Heart left ventricle (tissue), 16 donors: Measurements from ENCODE around the gene UXT. TPM values are rescaled to one million over a fixed set of nuclear protein-coding genes. Genes with fewer than 3 reads are reported as not detected.

ENCODE experiments used
- ATAC-seq, 4 donors: fragments of 200-7000 bp; cut with Tn5 transposase; one replicate each; pipeline ENCODE4 v1.9.1; 2020 to 2022; ENCODE audit warnings: moderate library complexity in 4 of 4, mild to moderate bottlenecking in 3 of 4, moderate number of reproducible peaks in 1 of 4
- DNase-seq, 5 donors: peaks; one replicate each; pipeline ENCODE4 v3.0.0-alpha.2; 2020
- H3K27ac ChIP-seq, 12 donors: fragments of 200-600 bp; sonication (generic) in 4 of 12; one replicate each; pipeline versions ENCODE4 v1.5.0 to v1.8.0; 2016 to 2022; ENCODE audit warnings: mild to moderate bottlenecking in 2 of 12
- H3K27me3 ChIP-seq, 9 donors: fragments of 200-600 bp; sonication (generic) in 2 of 9; one replicate each; pipeline versions ENCODE4 v1.5.1 to v1.8.0; 2016 to 2022; ENCODE audit warnings: mild to moderate bottlenecking in 3 of 9
- H3K36me3 ChIP-seq, 9 donors: fragments of 200-600 bp; sonication (generic) in 2 of 9; one replicate each; pipeline versions ENCODE4 v1.5.0 to v1.8.0; 2018 to 2022; ENCODE audit warnings: mild to moderate bottlenecking in 2 of 9
- H3K4me1 ChIP-seq, 12 donors: fragments of 200-600 bp; sonication (generic) in 4 of 12; one replicate each; pipeline versions ENCODE4 v1.5.0 to v1.8.0; 2016 to 2022; ENCODE audit warnings: mild to moderate bottlenecking in 3 of 12
- H3K4me3 ChIP-seq, 12 donors: fragments of 200-600 bp; sonication (generic) in 4 of 12; one replicate each; pipeline versions ENCODE4 v1.5.0 to v1.8.0; 2017 to 2022; ENCODE audit warnings: mild to moderate bottlenecking in 9 of 12, moderate library complexity in 4 of 12
- H3K9me3 ChIP-seq, 12 donors: fragments of 200-600 bp; sonication (generic) in 4 of 12; one replicate each; pipeline versions ENCODE4 v1.5.0 to v1.8.0; 2016 to 2022; ENCODE audit warnings: mild to moderate bottlenecking in 1 of 12
- CTCF ChIP-seq, 12 donors: fragments of 200-600 bp; sonication (generic) in 4 of 12; IDR thresholded peaks; one replicate each; pipeline versions ENCODE4 v1.5.0 to v1.8.0; 2018 to 2022; ENCODE audit warnings: antibody characterized with exemption in 12 of 12, mild to moderate bottlenecking in 5 of 12
- POLR2A ChIP-seq, 2 donors: fragments of 450-650 bp; IDR thresholded peaks; one replicate each; pipeline ENCODE4 v1.6.1; 2017; ENCODE audit warnings: antibody characterized with exemption in 2 of 2, mild to moderate bottlenecking in 2 of 2, moderate library complexity in 2 of 2
- whole genome bisulfite sequencing, 4 donors: extraction: QIAGEN DNeasy Blood & Tissue Kit in 2 of 4; methylation state at CpG; one replicate each; pipeline versions ENCODE4 v1.1.5 to v1.1.7; 2013 to 2018; 5-methylcytosine and 5-hydroxymethylcytosine counted together
- intact Hi-C, 10 donors: fragments of 100-400 bp; cut with DNase I; formaldehyde crosslinking; loops; one replicate each; pipeline versions ENCODE4 v1.11.1 to v1.14.2; 2022
- long read RNA-seq, 3 donors: library from polyadenylated mRNA; unstranded; transcript quantifications; one replicate each; pipeline ENCODE4 v2.0.0, GENCODE V29; 2020 to 2021
- polyA plus RNA-seq, 2 donors: library from polyadenylated mRNA; stranded (reverse); fragments of 200-250 nt; gene quantifications; one replicate each; pipeline ENCODE4 v1.2.3, GENCODE V29; 2013
- total RNA-seq, 9 donors: library from RNA; depleted of rRNA in 2 of 9; stranded (reverse); fragments of >200 nt in 2 of 9; fragmentation: NEBNext Ultra II Directional in 3 of 9; extraction: Animal tissue kit (Norgen Biotek cat#: 25700) in 3 of 9; gene quantifications; one replicate each; pipeline versions ENCODE4 v1.1.0 to v1.2.4, GENCODE V29; 2016 to 2023
- donor health status: ischemic (EF 13 %, LVEDD 7.1; RV severe dilation, severe dysfunction).
- donor health status: healthy with polysubstance abuse.
- donor health status: DM: no; HTN: yes; CAD: no.
- donor health status: DM: no; HTN: no; CAD: no.
- donor health status: ischemic (EF 25% LVEDD 6.9; RV normal size, moderate dysfunction).
- donor health status: ischemic (EF 25% LVEDD 5.7; RV mildly dilated, moderate dysfunction).
- donor health status: healthy.
- donor health status: DM: yes; HTN: yes; CAD: no.
- donor health status: ischemic (EF 35%, LVEDD 5.7; RV mildly dilated, moderate dysfunction).
- donor health status: nonischemic (EF 11% LVEDD 7.7; RV severe dilation, severe dysfunction).
- donor health status: DM: yes; HTN: yes; CAD: no.
- donor health status: PGD.
- donor health status: ischemic (EF 29% LVEDD 5.4; RV normal size, mild dysfunction).
- donor health status: nonischemic (EF 23%, LVEDD 6.1; RV moderate dilation, normal function).

UXT gene
- 100 to 1,000 TPM in 3 of 9 donors, 10 to 100 TPM in 6; 74.4 to 132 (median 96.5) TPM for total RNA-seq
- polyA plus RNA-seq: 100 to 1,000 TPM; 113 to 193 TPM
- long read RNA-seq, donor 1, transcript UXT-202 (6 exons, 701 nt): minor isoform, 7 of 35 reads
- long read RNA-seq, donor 1, transcript UXT-201 (7 exons, 574 nt): major isoform, 25 of 35 reads
- long read RNA-seq, donor 1, partial matches to known transcripts: 3 of 35 reads
- long read RNA-seq, donor 1, other reads (novel, unspliced or antisense): 0 of 35 reads
- long read RNA-seq, donor 2, transcript UXT-202 (6 exons, 701 nt): minor isoform, 5 of 21 reads
- long read RNA-seq, donor 2, transcript UXT-201 (7 exons, 574 nt): major isoform, 14 of 21 reads
- long read RNA-seq, donor 2, partial matches to known transcripts: 0 of 21 reads
- long read RNA-seq, donor 2, other reads (novel, unspliced or antisense): 2 of 21 reads
- long read RNA-seq, donor 3, transcript UXT-202 (6 exons, 701 nt): minor isoform, 11 of 40 reads
- long read RNA-seq, donor 3, transcript UXT-201 (7 exons, 574 nt): major isoform, 26 of 40 reads
- long read RNA-seq, donor 3, partial matches to known transcripts: 0 of 40 reads
- long read RNA-seq, donor 3, other reads (novel, unspliced or antisense): 3 of 40 reads

DNA sequence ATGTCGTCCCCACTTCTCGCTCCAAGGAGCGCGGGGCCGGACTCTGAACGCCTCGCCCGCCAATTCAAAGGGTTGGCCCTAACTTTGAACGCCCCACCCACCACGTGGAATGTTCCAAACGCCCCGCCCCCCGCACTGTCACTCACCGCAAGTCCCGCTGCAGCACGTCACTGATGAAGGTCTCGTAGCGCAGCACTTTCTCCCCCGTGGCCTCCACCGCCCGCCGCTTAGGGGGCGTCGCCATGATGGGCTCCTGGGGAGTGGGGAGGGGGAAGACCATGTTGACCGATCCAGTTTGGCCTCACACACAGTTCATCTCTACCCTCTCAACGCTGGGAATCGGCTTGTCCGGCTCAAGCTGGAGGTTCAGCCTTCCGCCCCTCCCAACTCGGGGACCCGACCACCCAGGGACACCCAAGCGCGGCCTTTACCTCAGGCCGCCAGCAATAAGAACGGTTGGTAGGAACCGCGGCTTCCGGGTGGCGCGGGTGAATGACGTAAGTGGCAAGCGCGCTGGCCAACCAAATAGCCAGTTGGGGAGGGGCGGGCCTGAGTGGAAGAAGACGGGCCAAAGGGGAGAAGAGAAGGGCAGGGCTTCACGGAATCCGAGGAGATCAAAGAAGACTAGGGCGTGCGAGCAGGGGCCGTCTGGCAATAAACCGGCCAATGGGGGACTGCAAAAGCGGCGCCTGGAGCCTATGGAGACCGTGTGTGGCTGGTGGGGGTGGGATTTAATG lies at the start of gene UXT:
UXT (minus strand) TSS at position 497 of the 737 bp plus-strand sequence; CDS start at position 244, 253 bp downstream.
- intact Hi-C loops: loop anchor here in 6 of 10 donors (5.0 to 10.0 kb wide), 4 partner anchors 176 to 464 kb away; partner anchors contain the start of genes UBA1 (in 2 of the 6) and ZNF81 (in 2 of the 6)
- WGBS, 4 donors: 0 to 39% (median 19%) methylated on average over 48 to 54 of the region's 54 CpGs
- peaks cover 0 to 13% (median 3%) of the 10 kb centered on the region in 12 donors for H3K4me1 ChIP-seq
- peak; percentile 90 to 93 (median 93) for DNase-seq
- ATAC-seq: peak; percentile 93 to 95 (median 94)
- peaks cover 0 to 35% (median 22%) of the 10 kb centered on the region in 9 donors for H3K36me3 ChIP-seq
- no peak for TF ChIP-seq CTCF (IDR thresholded peaks at IDR 0.05)
- TF ChIP-seq POLR2A (IDR thresholded peaks at IDR 0.05): peak in 1 of 2 donors; percentile 69
- peak within 1 kb of the TSS; percentile 88 to 97 (median 90) for H3K27ac ChIP-seq
- peak within 1 kb of the TSS; percentile 24 to 80 (median 66) for H3K4me3 ChIP-seq
- no peaks in the 10 kb centered on the region for H3K9me3 ChIP-seq
- no peaks in the 10 kb centered on the region for H3K27me3 ChIP-seq

DNA sequence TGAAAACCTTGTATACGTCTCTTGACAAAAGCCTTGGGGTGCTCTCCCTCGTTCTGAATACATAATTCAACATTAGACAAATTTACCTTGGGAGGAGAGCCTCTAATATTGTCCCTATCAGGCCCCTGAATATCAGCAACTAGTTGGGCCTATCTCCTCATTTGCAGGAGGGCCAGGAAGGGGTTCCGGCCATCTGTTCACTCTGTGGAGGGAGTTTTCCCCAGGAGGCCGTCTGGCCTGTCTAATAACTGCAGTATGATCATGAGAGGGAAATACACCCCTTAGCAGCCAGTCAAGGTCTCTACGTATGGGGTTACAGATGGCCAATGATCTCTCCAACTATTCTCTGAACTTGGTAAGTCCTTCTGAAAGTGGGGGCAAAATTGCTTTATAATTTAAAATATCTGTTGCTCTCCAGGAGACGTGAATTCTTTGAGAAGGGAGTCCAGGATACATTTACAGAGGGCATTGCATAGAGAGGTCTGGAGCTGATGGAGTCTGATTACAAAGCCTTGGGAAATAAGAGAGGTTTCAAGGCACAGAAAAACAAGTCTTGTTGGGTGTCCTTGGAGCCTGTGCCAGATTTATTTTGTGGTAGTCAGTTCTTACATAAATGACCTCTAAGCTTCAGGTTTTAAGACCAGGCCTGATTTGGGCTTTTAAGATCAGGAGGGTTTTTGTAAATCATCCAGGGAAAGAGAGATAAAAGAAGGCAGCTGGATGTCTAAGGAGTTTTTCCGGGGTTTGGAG lies 48.2 kb upstream of the UXT start:
- Histone ChIP-seq H3K4me1 (no peaks in the 10 kb centered on the region), H3K4me3 (no peak overlapping the region), H3K27me3 (peaks cover 0 to 39% (median 0%) of the 10 kb centered on the region in 9 donors), H3K9me3 (no peaks in the 10 kb centered on the region), H3K27ac (peak overlapping the region in 4 of 12 donors; percentile 15 to 43 (median 32)), H3K36me3 (no peaks in the 10 kb centered on the region)
- TF ChIP-seq CTCF (IDR thresholded peaks at IDR 0.05) (no peak), POLR2A (IDR thresholded peaks at IDR 0.05) (no peak)
- DNase-seq: no peak
- peak in 1 of 4 donors; percentile 38 for ATAC-seq
- intact Hi-C loops: no loop called here
- WGBS, 4 donors: 39 to 61% (median 48%) methylated on average over 7 of the region's 7 CpGs

- peak overlapping the region in 2 of 12 donors; percentile 15 to 41 for H3K27ac ChIP-seq
- H3K4me1 ChIP-seq: no peaks in the 10 kb centered on the region
- TF ChIP-seq CTCF (IDR thresholded peaks at IDR 0.05) (no peak), POLR2A (IDR thresholded peaks at IDR 0.05) (no peak)
- DNase-seq (no peak), ATAC-seq (no peak)
- H3K27me3 ChIP-seq: peaks cover 0 to 37% (median 0%) of the 10 kb centered on the region in 9 donors
- H3K36me3 ChIP-seq: no peaks in the 10 kb centered on the region
- WGBS, 4 donors: 56 to 73% (median 68%) methylated on average over 3 of the region's 3 CpGs
- no peaks in the 10 kb centered on the region for H3K9me3 ChIP-seq
- H3K4me3 ChIP-seq: no peak overlapping the region
- intact Hi-C loops: no loop called here
These were observed 47.6 kb upstream of the UXT start for GRCh38 chrX:47706575-47706974.
